HPDE6-E6E7 (cell line): ENCODE data around the gene AMZ1.
"Not testable (repeated sequence)": the region's sequence is repeated elsewhere in the genome, so short reads cannot be mapped to it uniquely, and the experiment has no call there.

Experiments
- DNase-seq: peaks from one replicate; pipeline ENCODE4 v3.0.0; 2011; ENCODE audit warnings: missing footprints; ENCODE audit errors: extremely low spot score

Gene AMZ1

GRCh38 chr7:2727206-2727605 lies 39.2 kb downstream of the AMZ1 start:
- DNase-seq: not testable (repeated sequence)

GRCh38 chr7:2728316-2729030 lies 40.5 kb downstream of the AMZ1 start:
- DNase-seq: no peak

DNA sequence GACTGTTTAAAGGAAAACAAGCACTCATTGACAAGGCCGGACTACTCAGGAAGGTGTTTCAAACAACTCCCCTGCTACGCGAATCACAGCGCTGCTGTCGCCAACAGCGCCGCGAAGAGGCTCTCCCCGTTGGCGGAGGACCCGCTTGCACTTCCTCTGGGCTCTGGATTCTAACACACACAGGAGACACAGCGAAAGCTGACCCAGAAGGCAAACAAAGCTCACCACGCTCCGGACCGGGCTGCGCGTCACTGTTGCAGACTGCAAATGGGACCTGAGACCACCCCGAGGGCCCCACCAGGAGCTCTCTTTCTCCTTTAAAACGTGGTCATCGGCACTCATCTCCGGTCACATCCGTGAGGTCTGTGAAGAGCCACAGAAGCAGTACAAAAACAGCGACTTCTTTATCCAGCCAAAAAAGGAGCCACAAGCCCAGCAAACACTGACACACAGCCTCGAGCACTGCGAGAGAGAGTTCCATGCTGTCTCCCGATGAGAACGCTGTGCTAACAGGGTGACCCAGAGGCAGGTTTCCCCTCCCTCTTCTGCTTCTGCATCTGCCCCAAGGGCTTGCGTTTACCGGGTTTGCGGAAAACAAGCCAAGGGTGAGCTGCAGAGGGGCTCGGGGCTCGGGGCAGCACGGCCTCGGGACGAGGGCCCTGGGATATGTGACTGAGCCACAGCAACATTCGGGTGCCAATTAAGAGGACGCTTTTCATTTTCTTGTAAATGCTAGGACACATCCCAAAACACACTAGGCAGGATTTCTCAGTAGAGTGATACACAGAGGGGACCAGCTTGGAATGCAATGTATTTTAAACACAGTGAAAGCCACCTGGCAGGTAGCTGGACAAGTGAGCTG lies 41.3 kb downstream of the AMZ1 start:
- DNase-seq: no peak

DNA sequence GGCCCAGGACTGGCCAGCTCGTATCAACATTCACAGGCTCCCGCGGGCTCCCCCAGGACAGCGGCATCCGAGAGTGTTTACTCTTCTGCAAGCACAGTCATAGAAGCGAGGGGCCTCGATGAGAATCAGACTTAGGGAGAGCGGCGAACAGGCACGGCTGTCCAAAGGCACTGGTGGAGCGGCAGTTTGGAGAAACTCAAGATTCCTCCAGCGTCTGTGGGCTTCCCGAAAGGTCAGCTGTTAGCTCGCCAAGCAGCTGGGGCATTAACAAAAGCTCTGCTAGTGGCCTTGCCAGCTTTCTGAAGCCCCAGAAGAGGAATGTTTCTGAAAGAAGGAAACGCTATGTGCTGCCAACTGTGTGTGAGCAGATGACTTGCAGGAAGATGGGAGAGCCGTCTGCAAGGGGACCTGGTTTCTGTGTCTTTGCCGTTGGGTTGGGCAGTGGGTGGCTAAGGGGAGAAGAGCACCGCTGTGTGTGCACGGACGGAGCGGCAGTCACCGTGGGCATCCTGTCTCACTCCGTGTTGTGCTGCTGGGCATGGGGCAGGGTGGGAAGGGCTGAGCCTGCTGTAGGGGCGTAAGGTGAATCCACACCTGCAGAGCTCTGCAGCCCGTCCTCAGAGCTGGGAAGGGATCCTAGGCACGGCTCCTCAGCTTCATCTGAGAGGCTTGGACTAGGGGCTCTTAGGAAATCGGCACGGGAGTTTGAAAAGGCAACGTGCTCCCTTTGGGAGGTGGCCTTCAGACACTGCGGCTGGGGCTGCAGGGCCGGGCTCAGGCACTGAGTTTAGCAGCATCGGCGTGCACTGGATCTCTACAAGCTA lies 42.1 kb downstream of the AMZ1 start:
- no peak for DNase-seq

- no peak for DNase-seq
These were observed 43.1 kb downstream of the AMZ1 start for GRCh38 chr7:2730846-2731770.

DNA sequence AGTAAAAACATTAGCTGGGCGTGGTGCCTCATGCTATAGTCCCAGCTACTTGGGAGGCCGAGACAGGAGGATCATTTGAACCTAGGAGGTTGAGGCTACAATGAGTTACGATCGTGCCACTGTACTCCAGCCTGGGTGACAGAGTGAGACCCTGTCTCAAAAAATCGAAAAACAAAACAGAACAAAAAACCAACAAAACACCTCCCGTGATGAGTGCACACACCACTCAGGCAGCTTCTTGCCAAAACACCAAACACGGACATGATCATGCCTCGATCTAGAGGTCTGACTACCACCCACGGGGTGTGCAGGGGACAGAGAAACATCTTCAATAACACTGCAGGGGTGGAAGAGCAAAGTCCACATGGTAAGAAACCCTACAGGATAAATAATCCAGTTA lies 44.4 kb downstream of the AMZ1 start:
- no peak for DNase-seq

GRCh38 chr7:2732959-2733584 lies 45.1 kb downstream of the AMZ1 start:
- peak; percentile 55 for DNase-seq

GRCh38 chr7:2734084-2734686 lies 46.2 kb downstream of the AMZ1 start:
- no peak for DNase-seq

DNA sequence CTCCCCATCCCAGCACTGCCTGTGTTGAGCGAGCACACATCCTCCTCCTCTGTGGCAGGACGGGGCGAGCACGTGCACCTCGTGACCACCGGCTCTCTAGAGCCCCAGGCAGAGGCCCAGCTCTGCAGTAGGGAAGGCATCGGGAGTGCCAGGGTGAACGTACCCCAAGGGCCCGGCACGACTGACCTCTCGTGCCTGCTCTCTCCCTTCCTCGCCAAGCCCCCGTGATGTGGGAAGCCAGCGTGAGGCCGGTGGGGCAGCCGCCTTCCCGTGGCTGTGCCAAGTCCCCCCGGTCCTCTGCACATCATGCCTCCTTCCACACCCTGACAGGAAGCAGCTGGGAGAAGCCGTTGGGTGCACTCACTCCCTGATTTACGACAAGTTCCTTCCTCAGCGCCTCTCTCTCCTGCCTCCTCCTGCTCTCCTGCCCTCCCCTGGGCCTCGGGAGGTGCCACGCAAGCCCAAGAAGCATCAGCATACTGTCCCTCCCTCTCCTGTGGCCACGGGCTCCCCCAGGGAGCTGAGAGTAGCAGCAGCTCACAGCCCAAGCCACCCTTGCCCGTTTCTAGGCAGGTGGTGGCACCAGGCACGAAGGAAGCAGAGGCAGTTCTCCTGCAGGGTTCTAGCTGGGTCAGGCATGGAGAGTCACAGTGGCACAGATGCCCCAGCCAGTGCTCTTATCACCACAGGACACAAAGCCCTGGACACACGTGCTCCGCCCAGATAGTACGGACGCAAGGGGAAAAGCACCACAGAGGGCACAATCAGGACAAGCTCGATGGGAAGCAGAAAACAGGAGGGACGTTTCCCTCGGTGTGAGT lies 47.0 kb downstream of the AMZ1 start:
- no peak for DNase-seq

GRCh38 chr7:2735744-2736143 lies 47.7 kb downstream of the AMZ1 start:
- DNase-seq: no peak

DNA sequence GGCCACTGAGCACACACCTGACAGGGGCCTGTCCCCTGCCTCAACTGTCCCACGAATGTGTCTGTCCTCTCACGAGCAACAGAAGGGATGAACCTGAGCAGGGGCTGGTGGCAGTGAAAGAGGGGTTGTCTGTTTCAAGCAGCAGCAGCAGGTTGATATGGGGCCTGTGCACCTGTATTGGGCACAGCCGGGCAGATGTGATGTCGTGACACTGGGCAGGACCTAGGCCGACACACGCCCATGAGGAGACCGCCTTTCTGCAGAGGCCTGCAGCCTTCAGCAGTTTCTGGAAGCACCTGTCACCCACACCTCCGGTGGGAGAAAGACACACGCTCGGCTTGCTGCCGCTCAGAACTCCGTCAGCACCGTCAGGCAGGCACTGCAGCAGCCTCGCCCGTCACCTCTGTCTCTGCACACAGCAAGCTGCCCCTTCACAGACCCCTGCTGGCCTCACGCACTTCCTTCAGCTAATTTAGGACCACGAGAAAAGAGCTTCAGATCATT lies 48.5 kb downstream of the AMZ1 start:
- DNase-seq: no peak

DNA sequence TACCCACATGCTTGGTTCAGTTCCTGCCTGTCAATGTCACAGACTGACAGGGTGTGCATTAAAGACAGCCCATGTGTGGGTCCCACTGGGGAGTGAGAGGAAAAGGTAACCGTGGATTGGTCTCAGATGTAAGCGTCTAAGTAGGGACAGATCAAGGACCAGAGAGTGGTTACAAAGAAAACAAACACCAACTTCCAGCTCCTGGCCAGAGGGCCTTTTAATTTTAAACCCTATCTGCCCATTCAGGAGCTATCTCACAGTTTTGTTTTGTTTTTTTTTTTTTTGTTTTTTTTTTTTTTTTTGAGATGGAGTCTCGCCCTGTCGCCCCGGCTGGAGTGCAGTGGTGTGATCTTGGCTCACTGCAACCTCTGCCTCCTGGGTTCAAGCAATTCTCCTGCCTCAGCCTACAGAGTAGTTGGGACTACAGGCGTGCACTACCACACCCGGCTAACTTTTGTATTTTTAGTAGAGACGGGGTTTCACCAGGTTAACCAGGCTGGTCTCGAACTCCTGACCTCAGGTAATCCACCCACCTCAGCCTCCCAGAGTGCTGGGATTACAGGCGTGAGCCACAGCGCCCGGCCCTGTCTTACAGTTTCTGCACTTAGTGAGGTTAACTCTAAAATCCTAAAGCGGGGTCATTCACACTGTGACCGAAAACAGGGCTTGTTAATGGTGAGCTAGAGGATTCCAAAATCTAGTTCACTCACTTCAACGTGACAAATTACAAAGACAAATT lies 49.2 kb downstream of the AMZ1 start:
- not testable (repeated sequence) for DNase-seq

GRCh38 chr7:2737771-2738540 lies 50.0 kb downstream of the AMZ1 start:
- no peak for DNase-seq

GRCh38 chr7:2738766-2739549 lies 51.0 kb downstream of the AMZ1 start:
- no peak for DNase-seq

DNA sequence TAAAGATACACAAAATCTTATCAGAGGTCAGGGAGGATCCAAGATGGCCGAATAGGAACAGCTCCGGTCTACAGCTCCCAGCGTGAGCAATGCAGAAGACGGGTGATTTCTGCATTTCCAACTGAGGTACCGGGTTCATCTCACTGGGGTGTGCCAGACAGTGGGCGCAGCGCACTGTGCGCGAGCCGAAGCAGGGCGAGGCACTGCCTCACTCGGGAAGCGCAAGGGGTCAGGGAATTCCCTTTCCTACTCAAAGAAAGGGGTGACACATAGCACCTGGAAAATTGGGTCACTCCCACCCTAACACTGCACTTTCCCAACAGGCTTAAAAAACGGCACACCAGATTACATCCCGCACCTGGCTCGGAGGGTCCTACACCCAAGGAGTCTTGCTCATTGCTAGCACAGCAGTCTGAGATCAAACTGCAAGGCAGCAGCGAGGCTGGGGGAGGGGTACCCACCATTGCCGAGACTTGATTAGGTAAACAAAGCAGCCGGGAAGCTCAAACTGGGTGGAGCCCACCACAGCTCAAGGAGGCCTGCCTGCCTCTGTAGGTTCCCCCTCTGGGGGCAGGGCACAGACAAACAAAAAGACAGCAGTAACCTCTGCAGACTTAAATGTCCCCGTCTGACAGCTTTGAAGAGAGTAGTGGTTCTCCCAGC lies 55.7 kb downstream of the AMZ1 start:
- not testable (repeated sequence) for DNase-seq

GRCh38 chr7:2748684-2749083 lies 60.7 kb downstream of the AMZ1 start:
- DNase-seq: not testable (repeated sequence)
